ENCODE measurements around the gene GADD45B.
A peak's percentile ranks its signal among the peaks of the same experiment; 100 is the strongest.

Gene GADD45B

DNA sequence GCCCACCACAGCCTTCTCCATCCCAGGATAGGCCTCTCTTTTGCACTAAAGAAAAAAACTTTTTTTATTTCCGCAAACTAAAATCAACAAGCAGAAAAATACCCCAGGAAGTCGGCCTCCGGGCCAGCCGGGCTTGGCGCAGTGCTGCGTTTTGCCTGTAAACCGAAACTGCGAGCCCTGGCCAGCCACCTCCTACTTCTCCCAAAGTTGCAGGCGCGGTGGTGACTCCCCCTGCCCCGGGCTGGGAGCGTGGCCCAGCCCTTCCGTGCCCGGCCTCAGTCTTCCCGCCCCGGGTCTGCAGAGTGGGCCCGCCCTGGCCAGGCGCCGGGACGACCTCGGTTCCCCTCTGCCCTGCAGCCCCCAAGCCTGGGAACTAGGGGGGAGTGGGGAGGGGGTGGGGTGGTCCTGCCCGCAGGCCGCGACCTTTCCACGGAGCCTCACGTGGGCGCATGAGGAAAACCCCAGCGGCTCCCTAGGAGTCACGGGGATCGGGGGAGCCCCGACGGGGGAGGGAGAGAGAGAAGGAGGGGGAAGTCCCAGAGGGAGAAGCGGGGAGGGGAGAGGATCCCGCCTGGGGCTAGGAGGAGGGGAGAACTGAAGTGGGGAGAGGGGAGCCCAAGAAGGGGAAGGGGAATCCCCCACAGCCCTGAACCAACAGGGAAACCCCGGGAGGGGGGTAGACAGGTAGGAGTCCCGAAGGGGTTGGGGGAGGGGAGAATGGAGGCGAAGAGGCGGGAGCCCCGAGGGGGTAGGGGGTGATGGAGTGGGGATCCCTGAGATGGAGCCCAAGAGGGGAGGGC, 3.0 kb downstream of the GADD45B start (continued):
- TF ChIP-seq, protein P1, sequence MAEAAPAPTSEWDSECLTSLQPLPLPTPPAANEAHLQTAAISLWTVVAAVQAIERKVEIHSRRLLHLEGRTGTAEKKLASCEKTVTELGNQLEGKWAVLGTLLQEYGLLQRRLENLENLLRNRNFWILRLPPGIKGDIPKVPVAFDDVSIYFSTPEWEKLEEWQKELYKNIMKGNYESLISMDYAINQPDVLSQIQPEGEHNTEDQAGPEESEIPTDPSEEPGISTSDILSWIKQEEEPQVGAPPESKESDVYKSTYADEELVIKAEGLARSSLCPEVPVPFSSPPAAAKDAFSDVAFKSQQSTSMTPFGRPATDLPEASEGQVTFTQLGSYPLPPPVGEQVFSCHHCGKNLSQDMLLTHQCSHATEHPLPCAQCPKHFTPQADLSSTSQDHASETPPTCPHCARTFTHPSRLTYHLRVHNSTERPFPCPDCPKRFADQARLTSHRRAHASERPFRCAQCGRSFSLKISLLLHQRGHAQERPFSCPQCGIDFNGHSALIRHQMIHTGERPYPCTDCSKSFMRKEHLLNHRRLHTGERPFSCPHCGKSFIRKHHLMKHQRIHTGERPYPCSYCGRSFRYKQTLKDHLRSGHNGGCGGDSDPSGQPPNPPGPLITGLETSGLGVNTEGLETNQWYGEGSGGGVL (tag by site-specific recombination; IDR thresholded peaks at IDR 0.05), result peak; percentile 89
- TF ChIP-seq, protein P2, sequence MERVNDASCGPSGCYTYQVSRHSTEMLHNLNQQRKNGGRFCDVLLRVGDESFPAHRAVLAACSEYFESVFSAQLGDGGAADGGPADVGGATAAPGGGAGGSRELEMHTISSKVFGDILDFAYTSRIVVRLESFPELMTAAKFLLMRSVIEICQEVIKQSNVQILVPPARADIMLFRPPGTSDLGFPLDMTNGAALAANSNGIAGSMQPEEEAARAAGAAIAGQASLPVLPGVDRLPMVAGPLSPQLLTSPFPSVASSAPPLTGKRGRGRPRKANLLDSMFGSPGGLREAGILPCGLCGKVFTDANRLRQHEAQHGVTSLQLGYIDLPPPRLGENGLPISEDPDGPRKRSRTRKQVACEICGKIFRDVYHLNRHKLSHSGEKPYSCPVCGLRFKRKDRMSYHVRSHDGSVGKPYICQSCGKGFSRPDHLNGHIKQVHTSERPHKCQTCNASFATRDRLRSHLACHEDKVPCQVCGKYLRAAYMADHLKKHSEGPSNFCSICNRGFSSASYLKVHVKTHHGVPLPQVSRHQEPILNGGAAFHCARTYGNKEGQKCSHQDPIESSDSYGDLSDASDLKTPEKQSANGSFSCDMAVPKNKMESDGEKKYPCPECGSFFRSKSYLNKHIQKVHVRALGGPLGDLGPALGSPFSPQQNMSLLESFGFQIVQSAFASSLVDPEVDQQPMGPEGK (tag by site-specific recombination; IDR thresholded peaks at IDR 0.05), result peak; percentile 31; the same call in 1 of the 2 replicates
- TF ChIP-seq ZNF10 (tag by site-specific recombination; IDR thresholded peaks at IDR 0.05), result 0 out of 2 replicates have a peak, but pooled peaks have one; percentile 24

DNA sequence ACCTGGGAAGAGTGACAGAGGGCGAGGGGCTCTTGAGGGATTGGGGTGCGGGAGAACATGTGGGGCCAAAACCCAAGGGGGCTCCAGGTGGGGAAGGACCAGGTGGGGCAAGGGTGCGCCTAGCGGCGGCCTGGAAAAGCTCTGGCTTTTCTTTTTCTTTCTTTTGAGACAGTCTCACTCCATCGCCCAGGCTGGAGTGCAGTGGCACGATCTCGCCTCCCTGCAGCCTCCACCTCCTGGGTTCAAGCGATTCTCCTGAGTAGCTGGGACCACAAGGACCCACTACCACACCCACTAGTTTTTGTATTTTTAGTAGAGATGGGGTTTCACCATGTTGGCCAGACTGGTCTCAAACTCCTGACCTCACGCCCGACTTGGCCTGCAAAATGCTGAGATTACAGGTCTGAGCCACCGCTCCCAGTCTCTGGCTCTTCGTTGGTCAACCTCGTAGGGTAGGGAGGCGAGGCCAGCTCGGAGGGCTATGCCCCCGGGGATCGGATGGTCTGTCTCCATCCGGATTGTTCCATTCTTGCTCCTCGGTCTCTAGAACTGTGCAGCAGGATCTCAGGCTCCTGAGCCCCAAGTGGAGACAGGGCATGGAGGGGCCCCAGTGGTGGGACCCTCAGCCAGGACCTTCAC, 3.7 kb downstream of the GADD45B start:
- H3K4me3 ChIP-seq (ENCODE audit: low read depth, low read length), result no peak overlapping the region
- TF ChIP-seq, protein P2 (tag by site-specific recombination; IDR thresholded peaks at IDR 0.05), result 0 out of 2 replicates have a peak, but pooled peaks have one; percentile 13
- TF ChIP-seq GLIS2 (tag by site-specific recombination; IDR thresholded peaks at IDR 0.05) (peak; percentile 58; the same call in 1 of the 2 replicates), BCL11A (tag by site-specific recombination; IDR thresholded peaks at IDR 0.05; ENCODE audit: low read depth) (no peak)
- TF ChIP-seq, protein P3, sequence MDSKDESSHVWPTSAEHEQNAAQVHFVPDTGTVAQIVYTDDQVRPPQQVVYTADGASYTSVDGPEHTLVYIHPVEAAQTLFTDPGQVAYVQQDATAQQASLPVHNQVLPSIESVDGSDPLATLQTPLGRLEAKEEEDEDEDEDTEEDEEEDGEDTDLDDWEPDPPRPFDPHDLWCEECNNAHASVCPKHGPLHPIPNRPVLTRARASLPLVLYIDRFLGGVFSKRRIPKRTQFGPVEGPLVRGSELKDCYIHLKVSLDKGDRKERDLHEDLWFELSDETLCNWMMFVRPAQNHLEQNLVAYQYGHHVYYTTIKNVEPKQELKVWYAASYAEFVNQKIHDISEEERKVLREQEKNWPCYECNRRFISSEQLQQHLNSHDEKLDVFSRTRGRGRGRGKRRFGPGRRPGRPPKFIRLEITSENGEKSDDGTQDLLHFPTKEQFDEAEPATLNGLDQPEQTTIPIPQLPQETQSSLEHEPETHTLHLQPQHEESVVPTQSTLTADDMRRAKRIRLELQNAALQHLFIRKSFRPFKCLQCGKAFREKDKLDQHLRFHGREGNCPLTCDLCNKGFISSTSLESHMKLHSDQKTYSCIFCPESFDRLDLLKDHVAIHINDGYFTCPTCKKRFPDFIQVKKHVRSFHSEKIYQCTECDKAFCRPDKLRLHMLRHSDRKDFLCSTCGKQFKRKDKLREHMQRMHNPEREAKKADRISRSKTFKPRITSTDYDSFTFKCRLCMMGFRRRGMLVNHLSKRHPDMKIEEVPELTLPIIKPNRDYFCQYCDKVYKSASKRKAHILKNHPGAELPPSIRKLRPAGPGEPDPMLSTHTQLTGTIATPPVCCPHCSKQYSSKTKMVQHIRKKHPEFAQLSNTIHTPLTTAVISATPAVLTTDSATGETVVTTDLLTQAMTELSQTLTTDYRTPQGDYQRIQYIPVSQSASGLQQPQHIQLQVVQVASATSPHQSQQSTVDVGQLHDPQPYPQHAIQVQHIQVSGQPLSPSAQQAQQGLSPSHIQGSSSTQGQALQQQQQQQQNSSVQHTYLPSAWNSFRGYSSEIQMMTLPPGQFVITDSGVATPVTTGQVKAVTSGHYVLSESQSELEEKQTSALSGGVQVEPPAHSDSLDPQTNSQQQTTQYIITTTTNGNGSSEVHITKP (tag by site-specific recombination; IDR thresholded peaks at IDR 0.05), result peak; percentile 27; the same call in 1 of the 2 replicates
- POLR2A ChIA-PET, result interaction anchor here (1.0 to 6.4 kb wide), 4 partner anchors 14 to 132 kb away, joined by 3 to 374 read pairs (median 156); no protein-coding TSS in a partner anchor

DNA sequence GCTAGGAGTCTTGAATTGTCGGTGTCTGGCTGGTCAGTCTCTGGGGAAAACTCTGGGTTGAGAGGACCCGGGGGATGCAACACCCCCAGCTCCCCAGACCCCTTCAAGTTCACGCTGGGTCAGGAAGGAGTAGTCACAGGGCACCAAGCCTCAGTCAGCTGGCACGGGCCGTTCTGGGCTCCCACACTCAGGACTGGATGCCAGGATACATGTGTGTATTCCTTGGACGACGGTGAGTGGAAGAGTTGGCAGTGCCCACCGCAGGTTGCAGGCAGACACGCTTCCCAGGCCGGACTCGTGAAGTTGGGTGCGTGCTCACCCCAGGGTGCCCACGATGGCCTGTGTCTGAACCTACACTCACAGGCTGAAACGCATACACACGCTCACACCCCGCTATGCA, 5.5 kb downstream of the GADD45B start:
- Histone ChIP-seq H3K9me3 (ENCODE audit: control insufficient read depth, insufficient read depth, low read depth, low read length) (no peaks in the 10 kb centered on the region), H3K27ac (ENCODE audit: extremely low read depth, low read depth, low read length) (no peak overlapping the region), H3K4me1 (ENCODE audit: control insufficient read depth, insufficient read depth, low read length) (peaks cover 12% of the 10 kb centered on the region), H3K36me3 (ENCODE audit: control insufficient read depth in 2 of 2, insufficient read depth in 1 of 2, low read length in 2 of 2) (peaks cover 0 to 6% of the 10 kb centered on the region in 2 experiments; a peak in 1 of 3 replicates), H3K4me3 (ENCODE audit: low read depth, low read length) (no peak overlapping the region)
- TF ChIP-seq, protein P4, sequence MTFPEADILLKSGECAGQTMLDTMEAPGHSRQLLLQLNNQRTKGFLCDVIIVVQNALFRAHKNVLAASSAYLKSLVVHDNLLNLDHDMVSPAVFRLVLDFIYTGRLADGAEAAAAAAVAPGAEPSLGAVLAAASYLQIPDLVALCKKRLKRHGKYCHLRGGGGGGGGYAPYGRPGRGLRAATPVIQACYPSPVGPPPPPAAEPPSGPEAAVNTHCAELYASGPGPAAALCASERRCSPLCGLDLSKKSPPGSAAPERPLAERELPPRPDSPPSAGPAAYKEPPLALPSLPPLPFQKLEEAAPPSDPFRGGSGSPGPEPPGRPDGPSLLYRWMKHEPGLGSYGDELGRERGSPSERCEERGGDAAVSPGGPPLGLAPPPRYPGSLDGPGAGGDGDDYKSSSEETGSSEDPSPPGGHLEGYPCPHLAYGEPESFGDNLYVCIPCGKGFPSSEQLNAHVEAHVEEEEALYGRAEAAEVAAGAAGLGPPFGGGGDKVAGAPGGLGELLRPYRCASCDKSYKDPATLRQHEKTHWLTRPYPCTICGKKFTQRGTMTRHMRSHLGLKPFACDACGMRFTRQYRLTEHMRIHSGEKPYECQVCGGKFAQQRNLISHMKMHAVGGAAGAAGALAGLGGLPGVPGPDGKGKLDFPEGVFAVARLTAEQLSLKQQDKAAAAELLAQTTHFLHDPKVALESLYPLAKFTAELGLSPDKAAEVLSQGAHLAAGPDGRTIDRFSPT (tag by site-specific recombination; IDR thresholded peaks at IDR 0.05), result 0 out of 2 replicates have a peak, but pooled peaks have one; percentile 21
- TF ChIP-seq ZNF701 (tag by site-specific recombination; IDR thresholded peaks at IDR 0.05), result no peak
- TF ChIP-seq, protein P5, sequence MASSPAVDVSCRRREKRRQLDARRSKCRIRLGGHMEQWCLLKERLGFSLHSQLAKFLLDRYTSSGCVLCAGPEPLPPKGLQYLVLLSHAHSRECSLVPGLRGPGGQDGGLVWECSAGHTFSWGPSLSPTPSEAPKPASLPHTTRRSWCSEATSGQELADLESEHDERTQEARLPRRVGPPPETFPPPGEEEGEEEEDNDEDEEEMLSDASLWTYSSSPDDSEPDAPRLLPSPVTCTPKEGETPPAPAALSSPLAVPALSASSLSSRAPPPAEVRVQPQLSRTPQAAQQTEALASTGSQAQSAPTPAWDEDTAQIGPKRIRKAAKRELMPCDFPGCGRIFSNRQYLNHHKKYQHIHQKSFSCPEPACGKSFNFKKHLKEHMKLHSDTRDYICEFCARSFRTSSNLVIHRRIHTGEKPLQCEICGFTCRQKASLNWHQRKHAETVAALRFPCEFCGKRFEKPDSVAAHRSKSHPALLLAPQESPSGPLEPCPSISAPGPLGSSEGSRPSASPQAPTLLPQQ (tag by site-specific recombination; IDR thresholded peaks at IDR 0.05), result no peak
- CTCF ChIA-PET, result no interaction called here
- POLR2A ChIA-PET, result interaction anchor here (1.5 kb wide), 1 partner anchor 130 kb away, joined by 3 read pairs; no protein-coding TSS in a partner anchor

More for the DNA sequence above, 3.7 kb downstream of the GADD45B start:
- CTCF ChIA-PET, result interaction anchor here (1.1 to 1.6 kb wide), 3 partner anchors 64 to 100 kb away, joined by 3 to 5 read pairs (median 4); no protein-coding TSS in a partner anchor
- Histone ChIP-seq H3K27ac (ENCODE audit: extremely low read depth, low read depth, low read length) (no peak overlapping the region), H3K36me3 (ENCODE audit: control insufficient read depth in 2 of 2, insufficient read depth in 1 of 2, low read length in 2 of 2) (peaks cover 0 to 6% of the 10 kb centered on the region in 2 experiments; a peak in 1 of 3 replicates), H3K9me3 (ENCODE audit: control insufficient read depth, insufficient read depth, low read depth, low read length) (no peaks in the 10 kb centered on the region), H3K4me1 (ENCODE audit: control insufficient read depth, insufficient read depth, low read length) (peaks cover 15% of the 10 kb centered on the region)

Data from HEK293 (cell line).